H9 (cell line): ENCODE results near the gene INPP5E. TPM values are rescaled to one million over a fixed set of nuclear protein-coding genes. Genes with fewer than 3 reads are reported as not detected.
A peak's percentile ranks its signal among the peaks of the same experiment; 100 is the strongest.

Experiments used
- DNase-seq: peaks from one replicate; pipeline ENCODE4 v3.0.0-alpha.2; 2017
- H2AFZ ChIP-seq: one replicate; pipeline ENCODE4 v1.6.1; 2013; ENCODE audit warnings: mild to moderate bottlenecking, low read length, control low read depth, moderate library complexity
- H2AK5ac ChIP-seq: 2 replicates; pipeline ENCODE4 v1.6.1; 2013; ENCODE audit warnings: low read length, control low read depth, mixed read lengths; ENCODE audit not compliant: insufficient read length
- H2BK120ac ChIP-seq: one replicate; pipeline ENCODE4 v1.6.1; 2013; ENCODE audit warnings: low read depth, mild to moderate bottlenecking, low read length, control low read depth, inconsistent platforms; ENCODE audit not compliant: poor library complexity, severe bottlenecking
- H2BK12ac ChIP-seq: 2 replicates; pipeline ENCODE4 v1.6.1; 2013; ENCODE audit warnings: low read length, control low read depth, mixed read lengths, low read depth; ENCODE audit not compliant: insufficient read length
- H2BK15ac ChIP-seq: 2 replicates; pipeline ENCODE4 v1.6.1; 2013; ENCODE audit warnings: low read depth, low read length, control low read depth
- H2BK20ac ChIP-seq: one replicate; pipeline ENCODE4 v1.6.1; 2013; ENCODE audit warnings: low read depth, mild to moderate bottlenecking, low read length, control low read depth, inconsistent platforms; ENCODE audit not compliant: poor library complexity, severe bottlenecking
- H2BK5ac ChIP-seq: 2 replicates; pipeline ENCODE4 v1.6.1; 2013; ENCODE audit warnings: low read length, control low read depth, mixed read lengths; ENCODE audit not compliant: insufficient read length
- H3K14ac ChIP-seq: 2 replicates; pipeline ENCODE4 v1.6.1; 2013; ENCODE audit warnings: low read length, control low read depth; ENCODE audit not compliant: insufficient read depth
- H3K18ac ChIP-seq: 2 replicates; pipeline ENCODE4 v1.6.1; 2013; ENCODE audit warnings: low read depth, mild to moderate bottlenecking, mixed read lengths, low read length, control low read depth; ENCODE audit not compliant: insufficient read length
- H3K23ac ChIP-seq: 2 replicates; pipeline ENCODE4 v1.6.1; 2013; ENCODE audit warnings: low read length, control low read depth, mixed read lengths, low read depth; ENCODE audit not compliant: insufficient read length
- H3K23me2 ChIP-seq: 2 replicates; pipeline ENCODE4 v1.6.1; 2013; ENCODE audit warnings: low read depth, mild to moderate bottlenecking, mixed read lengths, low read length, control low read depth; ENCODE audit not compliant: insufficient read length, poor library complexity, severe bottlenecking
- H3K27ac ChIP-seq: 2 replicates; pipeline ENCODE4 v1.5.1; 2013; ENCODE audit warnings: low read length, control low read depth, mixed read lengths, low read depth; ENCODE audit not compliant: insufficient read length
- H3K27me3 ChIP-seq: 2 replicates; pipeline ENCODE4 v1.6.1; 2013; ENCODE audit warnings: low read length, control low read depth, inconsistent platforms; ENCODE audit not compliant: insufficient read depth
- H3K4ac ChIP-seq: 2 replicates; pipeline ENCODE4 v1.6.1; 2013; ENCODE audit warnings: low read depth, mild to moderate bottlenecking, control low read depth, inconsistent platforms, low read length, moderate library complexity
- H3K4me1 ChIP-seq: 2 replicates; pipeline ENCODE4 v1.6.1; 2013; ENCODE audit warnings: low read length, control low read depth, inconsistent platforms; ENCODE audit not compliant: insufficient read depth
- H3K4me2 ChIP-seq: 2 replicates; pipeline ENCODE4 v1.6.1; 2013; ENCODE audit warnings: low read length, control low read depth, mixed read lengths; ENCODE audit not compliant: insufficient read length, insufficient read depth
- H3K56ac ChIP-seq: 2 replicates; pipeline ENCODE4 v1.6.1; 2013; ENCODE audit warnings: low read depth, mild to moderate bottlenecking, mixed read lengths, low read length, control low read depth; ENCODE audit not compliant: insufficient read length
- H3K79me1 ChIP-seq: 2 replicates; pipeline ENCODE4 v1.6.1; 2013; ENCODE audit warnings: low read depth, mild to moderate bottlenecking, moderate library complexity, low read length, control low read depth, inconsistent platforms; ENCODE audit not compliant: insufficient read depth, poor library complexity, severe bottlenecking
- H3K79me2 ChIP-seq: 2 replicates; pipeline ENCODE4 v1.6.1; 2013; ENCODE audit warnings: low read length, control low read depth, inconsistent platforms; ENCODE audit not compliant: insufficient read depth
- H3K9ac ChIP-seq: 2 replicates; pipeline ENCODE4 v1.6.1; 2013; ENCODE audit warnings: low read length, control low read depth, mixed read lengths; ENCODE audit not compliant: insufficient read length; ENCODE audit errors: extremely low read depth
- H3K9me3 ChIP-seq: one replicate; pipeline ENCODE4 v1.6.1; 2013; ENCODE audit warnings: low read depth, low read length, inconsistent platforms; ENCODE audit not compliant: control insufficient read depth
- H3T11ph ChIP-seq: one replicate; pipeline ENCODE4 v1.6.1; 2013; ENCODE audit warnings: mild to moderate bottlenecking, low read length, control low read depth, inconsistent platforms
- H4K20me1 ChIP-seq: one replicate; pipeline ENCODE4 v1.6.1; 2013; ENCODE audit not compliant: control insufficient read depth, insufficient read length, insufficient read depth
- H4K5ac ChIP-seq: 2 replicates; pipeline ENCODE4 v1.6.1; 2013; ENCODE audit warnings: low read depth, mild to moderate bottlenecking, mixed read lengths, low read length, control low read depth; ENCODE audit not compliant: insufficient read length
- H4K8ac ChIP-seq: replicated peaks from 2 replicates; pipeline ENCODE4 v1.6.1; 2013; ENCODE audit warnings: low read length, control low read depth, mixed read lengths, low read depth; ENCODE audit not compliant: insufficient read length
- H4K91ac ChIP-seq: 2 replicates; pipeline ENCODE4 v1.6.1; 2013; ENCODE audit warnings: low read depth, mild to moderate bottlenecking, moderate library complexity, mixed read lengths, low read length, control low read depth; ENCODE audit not compliant: insufficient read length
- H3K27ac Mint-ChIP-seq, 3 experiments: 2 replicates in 2 of 3; 3 replicates in 1 of 3; pipeline ENCODE4 v1.8.0; 2020 to 2021; ENCODE audit warnings: mixed read lengths in 3 of 3, mild to moderate bottlenecking in 1 of 3, moderate library complexity in 1 of 3
- H3K27me3 Mint-ChIP-seq: 2 replicates; pipeline ENCODE4 v1.8.0; 2021; ENCODE audit warnings: low read depth, mild to moderate bottlenecking, moderate library complexity, mixed read lengths
- H3K36me3 Mint-ChIP-seq, 3 experiments: 2 replicates in 2 of 3; 3 replicates in 1 of 3; pipeline ENCODE4 v1.8.0; 2020 to 2021; ENCODE audit warnings: low read depth in 3 of 3, mixed read lengths in 3 of 3; ENCODE audit not compliant: insufficient read depth in 1 of 3
- H3K4me1 Mint-ChIP-seq, 2 experiments: 2 replicates each; pipeline ENCODE4 v1.8.0; 2020; ENCODE audit warnings: mixed read lengths in 2 of 2
- H3K4me3 Mint-ChIP-seq, 2 experiments: 2 replicates in 1 of 2; 3 replicates in 1 of 2; pipeline ENCODE4 v1.8.0; 2020 to 2021; ENCODE audit warnings: mild to moderate bottlenecking in 2 of 2, mixed read lengths in 2 of 2, moderate library complexity in 1 of 2
- H3K9me3 Mint-ChIP-seq, 2 experiments: 2 replicates in 1 of 2; 3 replicates in 1 of 2; pipeline ENCODE4 v1.8.0; 2020; ENCODE audit warnings: mild to moderate bottlenecking in 2 of 2, mixed read lengths in 2 of 2, moderate library complexity in 1 of 2
- WGBS: extraction: QIAGEN DNeasy Blood & Tissue Kit; methylation state at CpG from one replicate; pipeline ENCODE4 v1.1.7; 2013; ENCODE audit warnings: missing lambda C conversion rate, low lambda C conversion rate, mixed read lengths; ENCODE audit not compliant: insufficient read length; ENCODE audit errors: extremely low coverage; 5-methylcytosine and 5-hydroxymethylcytosine counted together
- total RNA-seq: library from RNA; stranded (reverse); gene quantifications from 2 replicates; pipeline ENCODE4 v1.2.1, GENCODE V29; 2021
- TF ChIP-seq, protein P1 (sequence below): fragments of 200-600 bp; sonication (generic); conservative IDR thresholded peaks from 3 replicates; pipeline ENCODE4 v1.8.0; 2021; ENCODE audit warnings: antibody characterized with exemption, mild to moderate bottlenecking

Gene INPP5E
- total RNA-seq, 1 experiment from 2014 or later = 21.0 TPM

DNA sequence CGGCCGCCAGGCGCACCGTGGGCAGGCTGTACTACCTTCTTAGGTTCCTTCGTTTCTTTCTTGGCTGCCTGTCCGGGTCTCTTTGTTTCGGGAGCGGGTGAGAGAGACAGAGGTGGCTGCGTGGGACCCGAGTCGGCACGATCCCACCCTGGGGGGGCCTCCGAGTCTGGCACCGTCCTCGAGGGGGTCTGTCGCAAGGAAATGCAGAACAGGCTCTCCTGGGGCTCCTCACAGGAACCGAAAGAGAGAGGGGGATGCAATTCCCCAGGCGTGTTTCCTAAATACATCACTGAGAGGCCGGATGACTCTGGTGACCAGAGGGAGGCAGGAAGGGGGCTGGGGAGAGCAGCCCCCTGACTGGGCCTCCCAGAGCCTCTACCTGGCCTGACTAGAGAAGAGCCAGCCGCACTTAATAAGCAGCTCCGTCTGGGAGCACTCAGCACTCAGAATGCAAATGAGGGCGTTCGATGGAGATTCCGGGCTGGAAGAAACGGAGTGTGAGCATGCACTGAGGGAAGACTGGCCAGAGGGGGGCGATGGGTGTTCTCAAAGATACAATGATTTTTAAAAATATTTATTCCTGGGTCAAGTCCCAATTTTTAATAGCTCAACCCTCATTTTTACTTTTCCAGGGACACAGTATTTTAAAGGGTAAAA is 11.7 kb upstream of the INPP5E start:
- H3K4me1 ChIP-seq = no peaks in the 10 kb centered on the region
- no peak overlapping the region for H3K4me2 ChIP-seq
- no peak overlapping the region for H3K27ac ChIP-seq
- no peak overlapping the region for H4K5ac ChIP-seq
- no peaks in the 10 kb centered on the region for H3K9me3 Mint-ChIP-seq
- peaks cover 51 to 88% (median 84%) of the 10 kb centered on the region in 3 experiments; a peak in 6 of 7 replicates for H3K36me3 Mint-ChIP-seq
- no peak overlapping the region for H2BK15ac ChIP-seq
- H3K27ac Mint-ChIP-seq = 0 out of 7 replicates have a peak overlapping the region, but pooled peaks of 1 of the 3 experiments have one; percentile 11
- no peak overlapping the region for H4K91ac ChIP-seq
- no peak overlapping the region for H3K14ac ChIP-seq
- H3K79me2 ChIP-seq = no peaks in the 10 kb centered on the region
- H2BK120ac ChIP-seq = no peak overlapping the region
- H2BK20ac ChIP-seq = no peak overlapping the region
- no peaks in the 10 kb centered on the region for H3K27me3 ChIP-seq
- H3K9ac ChIP-seq = no peak overlapping the region
- H3K23me2 ChIP-seq = no peaks in the 10 kb centered on the region
- no peak overlapping the region for H3K4me3 Mint-ChIP-seq
- no peaks in the 10 kb centered on the region for H3K4me1 Mint-ChIP-seq
- no peak overlapping the region for H2AFZ ChIP-seq
- H3K56ac ChIP-seq = no peak overlapping the region
- H3K23ac ChIP-seq = no peak overlapping the region
- H2BK12ac ChIP-seq = no peak overlapping the region
- H2AK5ac ChIP-seq = no peak overlapping the region
- H3T11ph ChIP-seq = no peak overlapping the region
- no peak overlapping the region for H2BK5ac ChIP-seq
- no peaks in the 10 kb centered on the region for H3K79me1 ChIP-seq
- H4K8ac ChIP-seq = no peak overlapping the region
- no peaks in the 10 kb centered on the region for H4K20me1 ChIP-seq
- no peak for DNase-seq
- H3K4ac ChIP-seq = no peak overlapping the region
- H3K18ac ChIP-seq = no peak overlapping the region
- H3K27me3 Mint-ChIP-seq = no peaks in the 10 kb centered on the region
- no CpG with 5 or more reads among the region's 26 CpGs for WGBS
- no peaks in the 10 kb centered on the region for H3K9me3 ChIP-seq
- TF ChIP-seq, protein P1, sequence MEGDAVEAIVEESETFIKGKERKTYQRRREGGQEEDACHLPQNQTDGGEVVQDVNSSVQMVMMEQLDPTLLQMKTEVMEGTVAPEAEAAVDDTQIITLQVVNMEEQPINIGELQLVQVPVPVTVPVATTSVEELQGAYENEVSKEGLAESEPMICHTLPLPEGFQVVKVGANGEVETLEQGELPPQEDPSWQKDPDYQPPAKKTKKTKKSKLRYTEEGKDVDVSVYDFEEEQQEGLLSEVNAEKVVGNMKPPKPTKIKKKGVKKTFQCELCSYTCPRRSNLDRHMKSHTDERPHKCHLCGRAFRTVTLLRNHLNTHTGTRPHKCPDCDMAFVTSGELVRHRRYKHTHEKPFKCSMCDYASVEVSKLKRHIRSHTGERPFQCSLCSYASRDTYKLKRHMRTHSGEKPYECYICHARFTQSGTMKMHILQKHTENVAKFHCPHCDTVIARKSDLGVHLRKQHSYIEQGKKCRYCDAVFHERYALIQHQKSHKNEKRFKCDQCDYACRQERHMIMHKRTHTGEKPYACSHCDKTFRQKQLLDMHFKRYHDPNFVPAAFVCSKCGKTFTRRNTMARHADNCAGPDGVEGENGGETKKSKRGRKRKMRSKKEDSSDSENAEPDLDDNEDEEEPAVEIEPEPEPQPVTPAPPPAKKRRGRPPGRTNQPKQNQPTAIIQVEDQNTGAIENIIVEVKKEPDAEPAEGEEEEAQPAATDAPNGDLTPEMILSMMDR = peak; percentile 32; the same call in 2 of the 3 replicates
